Limb (tissue), 2 donors: ENCODE results near the gene COL9A3.

Experiments
- DNase-seq, 2 donors: peaks; one replicate each; pipeline ENCODE4 v3.0.0-alpha.2; 2016; ENCODE audit errors: extremely low spot score in 2 of 2

The COL9A3 gene

DNA sequence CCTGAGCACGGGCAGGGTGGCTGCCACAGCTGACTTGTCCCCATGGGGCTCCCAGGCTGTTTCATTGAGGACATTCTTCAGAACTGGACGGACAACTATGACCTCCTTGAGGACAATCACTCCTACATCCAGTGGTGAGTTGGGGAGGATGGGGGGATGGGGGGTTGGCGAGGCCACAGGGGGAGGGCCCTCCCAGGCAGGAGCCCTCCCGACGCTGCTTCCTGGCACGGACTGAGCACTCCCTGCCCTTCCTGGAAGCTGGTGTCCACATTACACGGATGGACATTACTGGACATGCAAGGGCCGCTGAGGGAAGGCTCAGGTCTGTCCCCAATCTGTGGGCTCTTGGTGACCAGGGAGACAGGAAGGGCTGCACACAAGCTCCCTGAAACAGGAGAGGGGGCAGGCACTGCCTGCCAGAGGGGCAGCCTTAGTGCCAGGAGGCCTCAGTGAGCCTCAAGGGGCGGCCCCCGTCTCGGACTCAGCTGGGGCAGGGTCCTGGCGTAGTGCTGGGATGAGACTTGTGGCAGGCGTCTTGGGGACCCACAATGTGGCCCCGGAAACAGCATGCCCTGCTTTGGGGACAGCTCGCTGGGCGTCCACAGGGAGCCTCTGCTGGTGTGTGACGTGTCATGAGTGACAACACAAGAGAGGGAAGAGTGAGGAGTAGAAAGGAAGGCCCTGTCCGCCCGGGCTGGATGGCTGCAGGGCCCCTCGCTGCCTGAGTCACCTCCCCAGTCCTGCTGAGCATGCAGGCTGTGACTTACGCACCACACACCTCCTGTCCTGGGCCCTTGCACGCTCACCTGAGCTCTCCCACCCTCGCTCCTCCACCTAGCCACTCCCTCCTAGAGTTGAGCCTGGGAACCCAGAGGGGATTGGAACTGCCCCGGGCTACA, 7.1 kb upstream of the COL9A3 start:
- no peak for DNase-seq

- no peak for DNase-seq
Measured at GRCh38 chr20:62811320-62811719, 5.5 kb upstream of the COL9A3 start.

DNA sequence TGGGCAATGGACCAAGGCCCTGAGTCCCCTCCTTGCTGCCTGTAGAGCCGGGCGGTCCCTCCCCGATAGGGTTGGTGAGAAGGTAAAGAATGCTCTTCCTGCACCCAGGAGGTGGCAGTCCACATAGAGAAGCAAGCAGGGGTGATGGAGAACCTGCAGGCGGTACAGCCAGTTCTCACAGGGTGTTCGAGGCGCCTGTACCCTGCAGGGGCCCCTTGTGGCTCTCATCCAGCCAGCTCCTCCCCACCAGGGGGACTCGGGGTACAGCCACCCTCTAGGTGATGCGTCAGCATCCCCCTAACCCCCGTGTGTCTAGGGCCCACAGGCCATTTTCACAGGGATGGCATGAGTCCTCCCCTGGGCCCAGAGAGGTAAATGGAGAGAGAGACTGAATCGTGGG, 5.1 kb upstream of the COL9A3 start:
- no peak for DNase-seq

GRCh38 chr20:62812181-62812906, 4.5 kb upstream of the COL9A3 start:
- DNase-seq, result no peak

DNA sequence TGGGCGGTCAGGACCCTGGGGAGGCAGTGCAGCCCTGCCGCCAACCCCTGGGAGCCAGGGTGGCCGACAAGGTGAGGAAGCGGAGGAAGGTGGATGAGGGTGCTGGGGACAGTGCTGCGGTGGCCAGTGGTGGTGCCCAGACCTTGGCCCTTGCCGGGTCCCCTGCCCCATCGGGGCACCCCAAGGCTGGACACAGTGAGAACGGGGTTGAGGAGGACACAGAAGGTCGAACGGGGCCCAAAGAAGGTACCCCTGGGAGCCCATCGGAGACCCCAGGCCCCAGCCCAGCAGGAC, 4.0 kb upstream of the COL9A3 start:
- DNase-seq, result no peak

DNA sequence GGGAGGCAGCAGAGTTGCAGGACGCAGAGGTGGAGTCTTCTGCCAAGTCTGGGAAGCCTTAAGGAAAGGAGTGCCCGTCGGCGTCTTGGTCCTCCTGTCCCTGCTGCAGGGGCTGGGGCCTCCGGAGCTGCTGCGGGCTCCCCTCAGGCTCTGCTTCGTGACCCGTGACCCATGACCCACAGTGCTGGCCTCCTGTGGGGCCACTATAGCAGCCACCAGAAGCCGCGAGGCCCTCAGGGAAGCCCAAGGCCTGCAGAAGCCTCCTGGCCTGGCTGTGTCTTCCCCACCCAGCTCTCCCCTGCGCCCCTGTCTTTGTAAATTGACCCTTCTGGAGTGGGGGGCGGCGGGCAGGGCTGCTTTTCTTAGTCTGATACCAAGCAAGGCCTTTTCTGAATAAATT, 3.3 kb upstream of the COL9A3 start:
- DNase-seq, result no peak

GRCh38 chr20:62814060-62814708, 2.7 kb upstream of the COL9A3 start:
- no peak for DNase-seq

GRCh38 chr20:62814709-62815065, 2.2 kb upstream of the COL9A3 start:
- no peak for DNase-seq

GRCh38 chr20:62815066-62815991, 1.5 kb upstream of the COL9A3 start:
- DNase-seq, result no peak

- DNase-seq, result peak in 1 of 2 donors; percentile 32
Measured at GRCh38 chr20:62816031-62816883, 593 bp upstream of the COL9A3 start.

DNA sequence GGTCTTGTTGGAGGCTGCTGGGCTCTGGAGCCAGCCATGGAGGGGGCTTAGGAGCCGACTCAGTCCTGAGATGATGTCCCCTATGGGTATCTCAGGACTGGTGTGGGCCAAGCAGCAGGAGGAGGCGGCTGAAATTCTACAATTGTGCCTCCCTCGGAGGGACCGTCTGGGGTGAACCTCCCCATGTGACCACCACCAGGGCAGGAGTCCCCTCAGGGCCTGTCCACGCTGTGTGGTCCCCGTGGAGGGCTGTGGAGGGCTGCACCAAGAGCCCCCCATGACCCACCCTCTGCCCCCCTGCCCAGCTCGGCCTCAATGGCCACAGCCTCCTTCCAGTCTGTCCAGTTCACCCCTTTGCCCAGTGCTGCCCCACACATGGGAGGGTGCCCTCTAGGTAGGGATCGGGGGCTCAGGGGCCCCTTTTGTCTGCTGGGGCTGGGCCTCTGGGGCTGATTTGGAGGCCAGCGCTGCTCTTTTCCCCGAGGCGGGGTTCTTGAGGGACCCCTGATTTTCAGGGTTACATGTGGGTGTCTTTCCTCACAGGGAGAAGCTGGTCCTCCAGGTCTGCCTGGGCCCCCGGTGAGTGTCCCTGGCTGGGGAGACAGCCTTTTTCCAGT, 1.2 kb downstream of the COL9A3 start:
- DNase-seq, result no peak

- peak; percentile 50 to 85 for DNase-seq
Measured at GRCh38 chr20:62818592-62819493, 2.0 kb downstream of the COL9A3 start.

- no peak for DNase-seq
Measured at GRCh38 chr20:62819494-62820174, 2.8 kb downstream of the COL9A3 start.

- no peak for DNase-seq
Measured at GRCh38 chr20:62820208-62820961, 3.5 kb downstream of the COL9A3 start.

- no peak for DNase-seq
Measured at GRCh38 chr20:62820962-62821725, 4.3 kb downstream of the COL9A3 start.

DNA sequence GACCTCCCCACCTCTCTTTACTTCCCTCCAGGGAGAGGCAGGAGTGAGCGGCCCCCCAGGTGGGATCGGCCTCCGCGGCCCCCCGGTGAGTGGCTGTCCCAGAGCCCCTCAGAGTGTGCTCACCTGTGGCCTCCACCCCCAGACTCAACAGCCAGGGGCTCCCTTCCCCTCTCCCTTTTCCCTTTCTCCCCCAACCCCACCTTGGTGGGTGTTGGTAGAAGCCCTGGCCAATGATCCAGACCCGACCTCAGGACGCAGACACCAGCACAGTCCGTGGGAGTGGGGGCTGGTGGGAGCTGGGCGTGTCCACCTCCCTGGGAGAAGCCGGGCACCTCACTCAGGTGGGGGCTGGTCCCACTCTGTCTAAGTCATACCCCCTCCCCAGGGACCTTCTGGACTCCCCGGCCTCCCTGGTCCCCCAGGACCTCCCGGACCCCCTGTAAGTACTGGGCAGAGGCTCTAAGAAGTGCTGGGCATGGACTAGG, 4.9 kb downstream of the COL9A3 start:
- no peak for DNase-seq
